Non-pigmented ciliary epithelial cell (primary cell): Measurements from ENCODE around the gene PRKAG2.

Experiments
- DNase-seq: peaks from one replicate; pipeline ENCODE4 v3.0.0-alpha.2; 2010; ENCODE audit warnings: low read depth

Gene PRKAG2

GRCh38 chr7:151866028-151866427 lies 10.9 kb downstream of the PRKAG2 start:
- no peak for DNase-seq

GRCh38 chr7:151865070-151865670 lies 11.7 kb downstream of the PRKAG2 start:
- DNase-seq = no peak

DNA sequence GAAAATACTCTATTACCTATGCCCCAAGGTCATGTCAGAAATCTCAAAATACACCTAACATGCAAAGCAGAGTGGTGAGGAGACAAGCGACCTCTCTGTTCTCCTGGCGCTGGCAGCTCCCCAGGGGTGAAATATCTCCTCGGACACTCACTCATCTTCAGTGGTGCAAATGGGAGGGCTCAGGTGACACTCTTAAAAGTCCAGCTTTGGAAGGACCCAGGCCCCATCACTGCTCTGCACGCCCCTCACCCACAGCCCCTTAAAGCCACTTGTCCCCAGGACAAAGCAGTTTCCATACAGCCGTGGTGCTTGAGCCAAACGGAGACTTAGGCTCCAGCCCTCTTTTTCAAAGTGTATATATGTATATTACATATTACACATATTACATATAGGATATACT lies 12.4 kb downstream of the PRKAG2 start:
- no peak for DNase-seq

DNA sequence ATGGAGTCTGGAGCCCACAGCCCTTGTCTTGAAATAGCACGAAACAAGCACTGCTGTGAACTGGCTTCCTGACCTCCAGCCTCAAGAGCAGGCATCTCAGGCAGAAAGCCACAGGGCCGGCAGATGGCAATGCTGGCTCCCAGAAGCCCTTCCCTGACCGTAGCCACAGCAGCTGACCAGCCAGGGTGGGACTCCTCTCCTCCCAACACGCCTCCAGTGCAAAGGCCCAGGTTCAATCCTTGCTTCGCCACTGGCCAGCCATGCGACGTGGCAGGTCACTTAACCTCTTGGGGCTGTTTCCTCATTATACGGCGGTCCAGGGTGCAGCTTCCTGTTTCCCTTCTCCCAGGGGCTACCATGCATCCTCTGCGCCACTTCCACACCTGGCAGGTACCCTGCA lies 12.8 kb downstream of the PRKAG2 start:
- DNase-seq = no peak

GRCh38 chr7:151863386-151864079 lies 13.4 kb downstream of the PRKAG2 start:
- DNase-seq = no peak

- DNase-seq = no peak
Measured at GRCh38 chr7:151862606-151863381, 14.1 kb downstream of the PRKAG2 start.

DNA sequence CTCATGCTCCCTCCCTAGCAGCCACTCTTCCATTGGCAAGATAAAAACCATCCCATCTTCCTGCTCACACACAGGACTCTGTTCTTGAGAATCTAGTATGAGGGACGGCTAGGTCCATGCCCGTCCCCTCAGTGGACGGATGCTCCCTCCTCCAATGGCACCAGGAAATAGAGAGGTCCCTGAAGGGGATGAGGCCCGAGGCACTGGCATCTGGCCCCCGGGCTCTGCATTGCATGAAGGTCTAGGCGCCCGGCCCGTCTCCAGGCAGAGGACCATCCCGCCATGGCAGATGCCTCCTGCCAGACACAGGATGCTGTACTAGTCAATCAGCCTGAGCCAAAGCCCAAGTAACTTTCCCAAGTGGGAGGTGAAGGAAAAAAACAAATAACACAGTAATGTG lies 15.0 kb downstream of the PRKAG2 start:
- no peak for DNase-seq

DNA sequence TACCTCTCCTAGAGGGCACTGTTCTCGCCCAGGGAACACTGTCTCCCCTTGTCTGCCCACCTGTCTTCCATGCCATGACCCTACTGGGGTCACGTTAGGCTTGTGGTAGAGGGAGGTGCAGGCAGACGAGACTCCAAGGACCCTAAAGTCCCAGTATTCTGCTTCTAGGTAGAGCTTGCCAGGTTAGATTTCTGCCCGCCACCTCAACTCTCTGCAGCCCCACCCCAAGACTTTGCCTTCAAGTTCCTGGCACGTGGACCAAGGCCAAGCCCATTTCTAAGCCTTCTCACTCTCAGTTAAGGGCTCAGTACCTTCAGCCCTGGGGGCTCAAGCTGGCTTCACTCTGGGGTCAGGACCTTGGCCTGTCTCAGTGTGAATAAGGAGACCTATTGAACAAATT lies 16.1 kb downstream of the PRKAG2 start:
- DNase-seq = no peak

- no peak for DNase-seq
Measured at GRCh38 chr7:151859948-151860685, 16.8 kb downstream of the PRKAG2 start.

DNA sequence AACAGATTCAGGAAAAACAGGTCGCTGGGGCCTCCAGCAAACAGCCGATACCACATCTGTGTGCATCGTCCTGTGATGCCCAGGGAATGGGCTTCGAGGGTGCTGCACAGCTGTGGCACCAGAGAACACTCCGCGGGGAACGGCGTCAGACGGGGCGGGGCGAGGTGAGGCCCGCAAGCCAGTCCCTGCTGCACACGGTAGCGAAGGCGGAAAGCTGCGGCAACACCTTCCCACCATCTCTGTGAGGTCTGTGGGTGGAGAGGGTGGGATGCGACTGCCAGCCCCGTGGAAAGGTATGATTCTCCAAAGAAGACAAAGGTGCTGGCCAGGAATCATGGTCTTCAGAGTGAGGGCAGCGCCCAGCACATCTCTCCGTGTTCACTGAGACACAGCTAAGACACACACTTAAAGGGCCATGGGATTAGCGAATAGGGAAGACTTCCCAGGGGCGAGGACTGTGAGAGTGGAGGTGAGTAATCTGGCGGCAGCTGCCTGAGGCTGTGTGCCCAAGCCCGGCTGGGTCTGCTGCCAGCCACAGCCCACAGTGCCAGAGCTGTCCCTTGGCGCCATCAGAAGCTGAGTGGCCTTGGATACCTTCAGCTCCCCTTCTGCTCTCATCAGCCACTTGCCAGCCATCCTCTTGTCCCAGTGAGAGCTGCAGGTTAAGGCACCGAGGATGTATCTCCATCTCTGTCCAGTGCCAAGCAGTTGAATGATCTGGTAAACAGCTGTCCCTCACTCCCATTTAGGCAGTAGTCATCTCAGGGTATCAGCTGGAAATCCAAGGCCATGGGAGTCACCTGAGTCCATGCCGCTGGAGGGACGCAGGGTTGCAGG lies 17.6 kb downstream of the PRKAG2 start:
- DNase-seq = no peak

- no peak for DNase-seq
Measured at GRCh38 chr7:151858456-151858855, 18.5 kb downstream of the PRKAG2 start.

DNA sequence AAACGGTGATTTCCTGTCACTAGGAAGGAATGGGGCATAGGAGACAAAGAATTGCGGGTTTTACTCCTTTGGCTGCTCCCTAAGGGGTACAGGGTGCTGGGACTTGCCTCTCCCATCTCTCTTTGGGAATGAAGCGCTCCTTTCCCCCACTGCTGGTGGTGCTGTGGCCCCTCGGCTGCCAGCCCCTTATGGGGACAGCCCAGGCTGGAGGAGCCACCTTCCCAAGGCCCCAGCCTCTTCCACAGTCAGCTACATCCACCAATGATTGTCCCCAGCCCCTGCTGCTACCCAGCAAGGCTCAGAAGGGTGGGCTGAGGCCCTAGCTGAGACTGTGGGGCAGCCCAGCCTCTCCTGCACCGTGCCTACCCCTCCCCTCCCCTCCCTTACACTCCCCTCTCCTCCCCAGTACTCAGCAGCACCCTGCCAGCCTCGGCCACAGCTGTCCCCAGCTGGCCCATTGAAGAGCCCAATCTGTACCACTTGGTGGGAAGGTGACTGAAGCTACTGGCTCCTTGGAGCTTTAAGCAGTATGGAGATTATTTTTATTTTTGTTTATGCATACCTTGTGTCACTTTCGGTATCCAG lies 19.0 kb downstream of the PRKAG2 start:
- no peak for DNase-seq

- DNase-seq = no peak
Measured at GRCh38 chr7:151857412-151857811, 19.5 kb downstream of the PRKAG2 start.

- DNase-seq = no peak
Measured at GRCh38 chr7:151856516-151856915, 20.4 kb downstream of the PRKAG2 start.

DNA sequence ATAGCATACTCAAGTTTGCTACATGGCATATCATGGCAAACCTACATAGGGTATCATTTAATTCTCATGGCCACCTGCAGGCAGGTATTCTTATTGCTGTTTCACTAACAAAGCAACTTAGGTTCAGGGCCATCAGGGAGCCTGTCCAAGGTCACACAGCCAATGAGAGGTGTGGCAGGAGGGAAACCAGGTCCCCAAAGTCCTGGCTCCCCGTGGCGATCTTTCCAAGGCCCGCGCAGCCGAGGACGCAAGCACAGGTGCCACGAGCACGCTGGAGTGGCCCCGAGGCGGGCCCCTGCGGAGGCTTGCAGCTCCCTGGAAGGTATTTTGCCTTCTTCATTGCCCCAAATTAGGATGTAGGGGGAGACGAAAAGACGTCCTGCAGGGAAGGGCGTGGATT lies 20.8 kb downstream of the PRKAG2 start:
- DNase-seq = no peak

DNA sequence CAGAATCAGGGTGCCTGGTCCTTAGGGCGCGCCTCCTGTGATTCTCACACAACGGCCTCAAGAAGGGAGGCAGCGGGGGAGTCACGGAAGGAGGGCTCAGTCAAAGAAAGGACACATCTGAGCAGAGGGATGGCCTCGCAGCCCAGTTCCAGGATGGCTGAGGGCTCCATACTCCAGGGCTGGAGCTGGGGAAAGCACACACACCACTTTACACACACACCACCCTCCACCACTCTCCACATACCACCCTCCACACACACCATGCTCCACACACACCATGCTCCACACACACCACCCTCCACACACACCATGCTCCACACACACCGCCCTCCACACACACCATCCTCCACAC lies 22.2 kb downstream of the PRKAG2 start:
- no peak for DNase-seq

DNA sequence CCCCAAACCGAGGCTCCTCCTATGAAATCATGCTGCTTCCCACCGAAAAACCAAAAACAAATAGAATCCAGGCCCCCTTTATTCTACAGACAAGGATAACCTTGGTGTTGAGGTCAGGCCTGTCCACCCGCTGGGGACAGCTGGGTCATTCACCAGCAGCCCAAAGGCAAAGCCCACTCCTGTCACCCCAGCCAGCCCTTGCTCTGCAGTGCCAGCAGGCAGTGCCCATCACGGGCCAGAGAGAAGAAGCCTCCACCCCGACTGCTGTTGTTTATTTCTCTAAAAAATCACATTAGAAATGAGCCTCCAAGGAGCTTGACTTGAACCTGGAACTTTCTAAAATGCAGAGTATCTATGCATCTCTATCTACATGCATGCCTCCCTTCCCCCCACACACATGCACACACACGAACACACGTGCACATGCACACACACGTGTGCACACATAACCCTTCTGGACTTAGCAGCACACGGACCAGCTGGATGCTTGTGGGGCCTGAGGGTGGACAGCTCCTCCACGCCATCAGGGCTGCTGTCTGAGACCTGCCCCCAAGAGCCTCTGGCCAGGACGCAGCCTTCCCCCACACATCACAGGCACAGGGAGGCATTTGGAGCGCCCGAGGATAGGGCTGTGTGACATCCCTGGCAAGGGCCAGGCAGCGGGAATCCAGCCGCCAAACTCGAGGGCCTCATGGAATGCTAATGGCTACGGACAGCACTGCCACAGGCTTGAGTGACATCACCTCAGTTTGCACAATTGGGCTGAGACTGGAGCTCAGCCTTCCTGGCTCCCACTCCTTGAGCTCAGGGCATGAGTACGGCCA lies 22.8 kb downstream of the PRKAG2 start:
- no peak for DNase-seq

- no peak for DNase-seq
Measured at GRCh38 chr7:151852486-151853396, 24.2 kb downstream of the PRKAG2 start.

DNA sequence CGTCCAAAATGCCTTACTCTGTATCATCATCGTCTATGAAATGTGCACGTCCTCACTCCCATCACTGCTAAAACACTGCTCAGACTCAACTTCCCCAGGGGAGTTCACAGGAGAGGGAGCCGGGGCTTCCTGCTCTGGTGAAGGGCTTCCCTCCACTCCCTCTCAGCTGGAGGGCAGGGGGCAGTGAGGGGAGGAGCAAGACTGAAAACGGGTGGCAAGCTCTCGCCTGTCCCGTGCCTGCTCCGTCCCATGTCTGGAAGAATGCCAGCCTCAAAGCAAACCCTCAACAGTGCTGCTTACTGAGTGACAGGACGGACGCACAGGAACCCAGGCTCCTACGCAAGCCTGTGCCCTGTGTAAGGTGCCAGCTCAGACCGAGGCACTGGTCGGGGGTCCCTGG lies 25.1 kb downstream of the PRKAG2 start:
- DNase-seq = no peak
